MCF 10A (cell line): Measurements from ENCODE around the gene HS6ST2. TPM values are rescaled to one million over a fixed set of nuclear protein-coding genes. Genes with fewer than 3 reads are reported as not detected.
A peak's percentile ranks its signal among the peaks of the same experiment; 100 is the strongest.

Experiments
- BruUV-seq: library from RNA; stranded (reverse); fragments of 400-500 nt; replicated peaks from 2 replicates; lab custom pipeline; 2021; lab: Mats Ljungman, UMichigan
- CTCF ChIA-PET: fragments of 300-600 bp; sonication (Branson Sonifier 250); formaldehyde crosslinking; extraction: SDS; loops from one replicate; lab custom pipeline; 2021; ENCODE audit warnings: antibody characterized with exemption, inconsistent platforms; lab: Yijun Ruan, JAX
- POLR2A ChIA-PET: fragments of 300-600, 350-650 bp; sonication (Branson Sonifier 250); formaldehyde crosslinking; extraction: SDS; loops from one replicate; lab custom pipeline; 2020; ENCODE audit warnings: antibody characterized with exemption, inconsistent platforms; lab: Yijun Ruan, JAX
- DNase-seq: peaks from one replicate; pipeline ENCODE4 v3.0.0-alpha.2; 2018; ENCODE audit not compliant: unreplicated experiment
- H3K27ac Mint-ChIP-seq: one replicate; pipeline ENCODE4 v1.8.0; 2022; ENCODE audit warnings: mild to moderate bottlenecking, low read depth, mixed read lengths; ENCODE audit not compliant: unreplicated experiment
- H3K27me3 Mint-ChIP-seq: one replicate; pipeline ENCODE4 v1.8.0; 2022; ENCODE audit warnings: mixed read lengths; ENCODE audit not compliant: insufficient read depth, unreplicated experiment
- H3K36me3 Mint-ChIP-seq: one replicate; pipeline ENCODE4 v1.8.0; 2022; ENCODE audit warnings: mild to moderate bottlenecking, moderate library complexity, mixed read lengths; ENCODE audit not compliant: insufficient read depth, unreplicated experiment
- H3K4me1 Mint-ChIP-seq: one replicate; pipeline ENCODE4 v1.8.0; 2022; ENCODE audit warnings: mixed read lengths; ENCODE audit not compliant: insufficient read depth, unreplicated experiment
- H3K4me3 Mint-ChIP-seq: one replicate; pipeline ENCODE4 v1.8.0; 2022; ENCODE audit warnings: mild to moderate bottlenecking, moderate library complexity, mixed read lengths; ENCODE audit not compliant: unreplicated experiment
- H3K9me3 Mint-ChIP-seq: one replicate; pipeline ENCODE4 v1.8.0; 2022; ENCODE audit warnings: mixed read lengths; ENCODE audit not compliant: unreplicated experiment
- CTCF ChIP-seq: fragments of 200-600 bp; IDR thresholded peaks from one replicate; pipeline ENCODE4 v1.8.0; 2022; ENCODE audit warnings: antibody characterized with exemption, mild to moderate bottlenecking; ENCODE audit not compliant: unreplicated experiment
- intact Hi-C: fragments of 100-400 bp; cut with micrococcal nuclease; formaldehyde crosslinking; loops from 2 replicates; pipeline ENCODE4 v1.14.1; 2022
- total RNA-seq: library from RNA; stranded (reverse); gene quantifications from 2 replicates; pipeline ENCODE4 v1.2.3, GENCODE V29; 2022

HS6ST2 gene
- total RNA-seq, 1 experiment from 2014 or later: 26.1 TPM

GRCh38 chrX:132636080-132636479, 322.3 kb downstream of the HS6ST2 start:
- H3K4me1 Mint-ChIP-seq: peaks cover 6% of the 10 kb centered on the region
- DNase-seq: no peak
- no peaks in the 10 kb centered on the region for H3K36me3 Mint-ChIP-seq
- no peak for TF ChIP-seq CTCF
- no peak overlapping the region for H3K4me3 Mint-ChIP-seq
- ChIA-PET POLR2A (interaction anchor here (0.6 kb wide), 1 partner anchor 224 kb away, joined by 3 read pairs; no protein-coding TSS in a partner anchor), CTCF (interaction anchor here (0.6 to 1.4 kb wide), 13 partner anchors 11 to 706 kb away, joined by 3 to 6 read pairs (median 4); no protein-coding TSS in a partner anchor)
- no peaks in the 10 kb centered on the region for H3K9me3 Mint-ChIP-seq
- intact Hi-C loops: loop anchor here (1.0 to 10.0 kb wide), 2 partner anchors 536 to 1039 kb away; no protein-coding TSS in a partner anchor
- H3K27ac Mint-ChIP-seq: no peak overlapping the region
- peaks cover 78% of the 10 kb centered on the region for H3K27me3 Mint-ChIP-seq
- BruUV-seq: no TSS peak

DNA sequence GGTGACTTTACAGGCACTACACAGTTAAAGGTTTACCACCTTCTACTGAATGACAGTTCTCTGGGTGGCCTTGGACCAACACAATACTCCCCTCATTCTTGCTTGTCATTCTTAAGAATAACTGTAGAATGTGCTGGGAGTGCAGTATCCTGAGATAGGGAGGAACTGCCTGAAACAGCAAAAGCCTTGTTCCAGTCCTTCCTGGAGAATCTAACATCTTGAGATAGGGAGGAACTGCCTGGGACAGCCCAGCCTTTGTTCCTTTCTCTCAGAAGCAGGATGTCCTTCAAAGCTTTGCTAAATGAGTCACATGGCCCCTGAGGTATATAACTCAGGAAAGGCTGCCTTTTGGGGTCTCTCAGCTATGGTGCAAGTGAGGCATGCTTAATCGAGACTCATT, 323.9 kb downstream of the HS6ST2 start:
- intact Hi-C loops: loop anchor here (5.0 to 10.0 kb wide), 2 partner anchors 792 to 1040 kb away; no protein-coding TSS in a partner anchor
- CTCF ChIA-PET: interaction anchor here (0.9 to 1.9 kb wide), 4 partner anchors 19 to 428 kb away, joined by 3 to 4 read pairs (median 3); no protein-coding TSS in a partner anchor
- no TSS peak for BruUV-seq
- no peak overlapping the region for H3K4me3 Mint-ChIP-seq
- peaks cover 6% of the 10 kb centered on the region for H3K4me1 Mint-ChIP-seq
- peaks cover 69% of the 10 kb centered on the region for H3K27me3 Mint-ChIP-seq
- H3K36me3 Mint-ChIP-seq: no peaks in the 10 kb centered on the region
- H3K9me3 Mint-ChIP-seq: no peaks in the 10 kb centered on the region
- POLR2A ChIA-PET: no interaction called here
- no peak overlapping the region for H3K27ac Mint-ChIP-seq
- no peak for TF ChIP-seq CTCF
- no peak for DNase-seq

DNA sequence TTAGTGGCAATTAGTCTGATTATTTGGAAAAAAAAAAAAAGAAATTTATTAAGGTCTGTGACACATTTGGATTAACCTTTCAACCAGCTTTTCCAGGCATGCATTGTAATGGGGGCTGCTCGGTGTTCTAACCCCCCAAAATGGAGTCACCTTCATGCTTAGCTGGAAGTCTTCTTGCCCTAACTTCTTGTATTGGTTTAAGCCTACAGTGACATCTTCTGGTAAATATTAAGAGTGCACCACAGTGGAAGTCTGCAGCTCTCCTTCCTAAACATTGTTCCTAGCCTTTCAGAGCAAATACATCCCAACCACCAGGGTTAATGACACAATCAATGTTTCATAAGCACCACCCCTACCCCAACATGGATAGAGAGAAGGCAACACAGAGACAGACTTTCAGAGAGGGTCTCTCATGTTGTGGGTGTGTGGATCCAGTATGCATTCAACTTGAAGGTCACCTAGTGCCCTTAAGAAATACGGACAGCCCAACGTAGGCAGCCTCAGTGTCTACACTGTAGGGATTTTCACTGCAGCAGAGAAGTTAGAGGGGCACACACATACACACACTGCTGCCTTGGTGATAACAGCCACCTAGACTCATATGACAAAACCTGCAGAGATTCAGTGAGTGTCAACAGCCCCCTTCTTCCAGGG, 326.7 kb downstream of the HS6ST2 start:
- ChIA-PET POLR2A (interaction anchor here (0.9 kb wide), 1 partner anchor 786 kb away, joined by 4 read pairs; no protein-coding TSS in a partner anchor), CTCF (interaction anchor here (0.6 to 2.2 kb wide), 40 partner anchors 9 to 1876 kb away, joined by 3 to 21 read pairs (median 4); partner anchors contain the start of gene RAP2C)
- intact Hi-C loops: loop anchor here (1.0 to 10.0 kb wide), 4 partner anchors 338 to 1043 kb away; no protein-coding TSS in a partner anchor
- no peaks in the 10 kb centered on the region for H3K4me1 Mint-ChIP-seq
- peak; percentile 33 for DNase-seq
- no TSS peak for BruUV-seq
- no peak overlapping the region for H3K27ac Mint-ChIP-seq
- peak; percentile 38 for TF ChIP-seq CTCF
- H3K27me3 Mint-ChIP-seq: peaks cover 63% of the 10 kb centered on the region
- no peaks in the 10 kb centered on the region for H3K9me3 Mint-ChIP-seq
- H3K36me3 Mint-ChIP-seq: no peaks in the 10 kb centered on the region
- no peak overlapping the region for H3K4me3 Mint-ChIP-seq

DNA sequence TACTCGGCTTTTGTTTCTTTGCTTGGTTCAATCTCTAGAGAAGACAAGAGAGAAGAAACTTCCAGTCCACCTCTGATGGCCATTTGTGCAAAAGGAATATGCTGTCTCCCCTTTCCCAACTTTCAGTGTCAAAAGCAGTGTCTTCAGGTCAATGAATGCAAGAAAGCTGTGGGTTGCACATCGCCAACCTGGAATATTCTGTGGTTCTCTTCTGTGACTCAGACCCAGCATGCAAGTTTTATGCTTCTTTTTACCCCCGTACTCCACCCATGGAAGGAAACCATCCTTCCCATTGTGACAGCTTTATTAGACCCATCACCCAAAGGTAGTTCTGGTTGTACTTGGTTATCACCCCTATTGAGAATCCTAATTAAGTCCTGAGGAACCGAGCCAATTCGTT, 334.0 kb downstream of the HS6ST2 start:
- H3K9me3 Mint-ChIP-seq: no peaks in the 10 kb centered on the region
- no peaks in the 10 kb centered on the region for H3K4me1 Mint-ChIP-seq
- H3K27me3 Mint-ChIP-seq: peaks cover 47% of the 10 kb centered on the region
- ChIA-PET POLR2A (interaction anchor here (1.5 kb wide), 1 partner anchor 398 kb away, joined by 3 read pairs; no protein-coding TSS in a partner anchor), CTCF (interaction anchor here (0.6 to 1.2 kb wide), 3 partner anchors 9 to 332 kb away, joined by 3 to 5 read pairs (median 3); no protein-coding TSS in a partner anchor)
- BruUV-seq: no TSS peak
- TF ChIP-seq CTCF: no peak
- no peak overlapping the region for H3K4me3 Mint-ChIP-seq
- H3K36me3 Mint-ChIP-seq: no peaks in the 10 kb centered on the region
- no peak overlapping the region for H3K27ac Mint-ChIP-seq
- DNase-seq: no peak
- intact Hi-C loops: no loop called here
